ENCODE results near the gene ADAMTS4.

ADAMTS4 gene, protein sequence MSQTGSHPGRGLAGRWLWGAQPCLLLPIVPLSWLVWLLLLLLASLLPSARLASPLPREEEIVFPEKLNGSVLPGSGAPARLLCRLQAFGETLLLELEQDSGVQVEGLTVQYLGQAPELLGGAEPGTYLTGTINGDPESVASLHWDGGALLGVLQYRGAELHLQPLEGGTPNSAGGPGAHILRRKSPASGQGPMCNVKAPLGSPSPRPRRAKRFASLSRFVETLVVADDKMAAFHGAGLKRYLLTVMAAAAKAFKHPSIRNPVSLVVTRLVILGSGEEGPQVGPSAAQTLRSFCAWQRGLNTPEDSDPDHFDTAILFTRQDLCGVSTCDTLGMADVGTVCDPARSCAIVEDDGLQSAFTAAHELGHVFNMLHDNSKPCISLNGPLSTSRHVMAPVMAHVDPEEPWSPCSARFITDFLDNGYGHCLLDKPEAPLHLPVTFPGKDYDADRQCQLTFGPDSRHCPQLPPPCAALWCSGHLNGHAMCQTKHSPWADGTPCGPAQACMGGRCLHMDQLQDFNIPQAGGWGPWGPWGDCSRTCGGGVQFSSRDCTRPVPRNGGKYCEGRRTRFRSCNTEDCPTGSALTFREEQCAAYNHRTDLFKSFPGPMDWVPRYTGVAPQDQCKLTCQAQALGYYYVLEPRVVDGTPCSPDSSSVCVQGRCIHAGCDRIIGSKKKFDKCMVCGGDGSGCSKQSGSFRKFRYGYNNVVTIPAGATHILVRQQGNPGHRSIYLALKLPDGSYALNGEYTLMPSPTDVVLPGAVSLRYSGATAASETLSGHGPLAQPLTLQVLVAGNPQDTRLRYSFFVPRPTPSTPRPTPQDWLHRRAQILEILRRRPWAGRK

GRCh38 chr1:161198897-161199431 lies at the start of gene ADAMTS4:
TSS of gene ADAMTS4 (minus strand) at chr1:161199054. CDS start at chr1:161198627, 427 bp downstream.
- DNase-seq (ENCODE audit: low read depth), result no peak
- TF ChIP-seq, protein P1, sequence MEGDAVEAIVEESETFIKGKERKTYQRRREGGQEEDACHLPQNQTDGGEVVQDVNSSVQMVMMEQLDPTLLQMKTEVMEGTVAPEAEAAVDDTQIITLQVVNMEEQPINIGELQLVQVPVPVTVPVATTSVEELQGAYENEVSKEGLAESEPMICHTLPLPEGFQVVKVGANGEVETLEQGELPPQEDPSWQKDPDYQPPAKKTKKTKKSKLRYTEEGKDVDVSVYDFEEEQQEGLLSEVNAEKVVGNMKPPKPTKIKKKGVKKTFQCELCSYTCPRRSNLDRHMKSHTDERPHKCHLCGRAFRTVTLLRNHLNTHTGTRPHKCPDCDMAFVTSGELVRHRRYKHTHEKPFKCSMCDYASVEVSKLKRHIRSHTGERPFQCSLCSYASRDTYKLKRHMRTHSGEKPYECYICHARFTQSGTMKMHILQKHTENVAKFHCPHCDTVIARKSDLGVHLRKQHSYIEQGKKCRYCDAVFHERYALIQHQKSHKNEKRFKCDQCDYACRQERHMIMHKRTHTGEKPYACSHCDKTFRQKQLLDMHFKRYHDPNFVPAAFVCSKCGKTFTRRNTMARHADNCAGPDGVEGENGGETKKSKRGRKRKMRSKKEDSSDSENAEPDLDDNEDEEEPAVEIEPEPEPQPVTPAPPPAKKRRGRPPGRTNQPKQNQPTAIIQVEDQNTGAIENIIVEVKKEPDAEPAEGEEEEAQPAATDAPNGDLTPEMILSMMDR (IDR thresholded peaks at IDR 0.05; ENCODE audit: insufficient read depth, low read depth, low read length, missing control alignments), result no peak
- H3K4me3 ChIP-seq (ENCODE audit: low read length), result no peak within 1 kb of the TSS

DNA sequence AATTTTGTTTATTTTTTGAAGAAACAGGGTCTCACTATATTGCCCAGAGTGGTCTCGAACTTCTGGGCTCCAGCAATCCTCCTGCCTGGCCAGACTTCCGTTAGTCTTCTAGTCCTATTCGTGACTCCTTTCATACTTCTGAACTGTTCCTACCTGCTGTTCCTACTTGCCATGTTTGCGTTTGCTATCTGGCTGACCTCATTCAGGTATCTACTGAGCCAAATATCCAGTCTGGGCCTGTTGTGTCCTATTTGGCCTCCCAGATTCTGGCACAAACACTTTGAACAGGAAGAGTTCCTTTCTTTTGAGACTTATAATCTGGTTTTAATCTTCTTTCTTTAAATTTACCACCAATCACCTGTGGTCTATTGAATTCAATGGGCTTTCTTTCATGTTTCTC lies 46.0 kb upstream of the ADAMTS4 start:
- H3K4me3 ChIP-seq (ENCODE audit: low read length), result no peak overlapping the region
- peak; percentile 91 for DNase-seq (ENCODE audit: low read depth)
- TF ChIP-seq, protein P1 (IDR thresholded peaks at IDR 0.05; ENCODE audit: insufficient read depth, low read depth, low read length, missing control alignments), result no peak

DNA sequence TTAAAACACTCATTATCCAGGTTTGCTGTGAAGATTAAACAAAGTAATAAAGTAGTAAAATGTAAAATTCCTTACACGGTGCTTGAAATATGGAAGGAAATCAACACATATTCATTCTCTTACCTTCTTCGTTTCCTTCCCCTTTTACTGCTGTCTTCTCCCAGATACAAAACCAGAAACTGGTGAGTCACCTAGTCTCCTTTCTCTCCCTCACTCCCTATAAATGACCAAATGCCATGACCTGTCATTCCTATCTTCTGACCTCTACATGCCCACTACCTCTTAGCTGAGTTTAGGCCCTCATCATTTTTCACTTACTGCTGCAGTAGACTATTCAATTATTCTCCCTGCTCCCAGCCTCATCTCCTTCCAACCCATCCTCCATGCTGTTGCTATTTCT lies 43.5 kb upstream of the ADAMTS4 start:
- H3K4me3 ChIP-seq (ENCODE audit: low read length), result no peak overlapping the region
- no peak for DNase-seq (ENCODE audit: low read depth)
- TF ChIP-seq, protein P1 (IDR thresholded peaks at IDR 0.05; ENCODE audit: insufficient read depth, low read depth, low read length, missing control alignments), result no peak

DNA sequence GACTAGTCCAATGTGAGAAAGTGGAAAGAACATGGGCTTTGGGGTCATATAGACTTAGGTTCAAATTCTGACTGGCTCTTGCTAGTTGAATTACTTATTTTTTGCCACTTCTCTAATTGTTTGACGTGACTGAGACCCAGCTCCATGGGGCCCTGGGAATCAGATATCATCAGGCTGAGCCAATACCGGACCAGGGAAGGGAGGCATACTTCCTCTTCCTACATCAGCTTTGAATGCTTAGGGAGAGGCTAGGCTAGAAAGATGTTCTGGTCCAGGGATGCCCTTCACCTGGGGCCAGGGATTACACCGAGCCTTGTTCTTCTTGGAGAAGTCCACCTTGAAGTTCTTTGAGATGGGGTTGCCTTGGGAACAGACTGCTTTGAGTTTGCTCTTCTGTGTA lies 42.8 kb upstream of the ADAMTS4 start:
- TF ChIP-seq, protein P1 (IDR thresholded peaks at IDR 0.05; ENCODE audit: insufficient read depth, low read depth, low read length, missing control alignments), result no peak
- no peak overlapping the region for H3K4me3 ChIP-seq (ENCODE audit: low read length)
- no peak for DNase-seq (ENCODE audit: low read depth)

DNA sequence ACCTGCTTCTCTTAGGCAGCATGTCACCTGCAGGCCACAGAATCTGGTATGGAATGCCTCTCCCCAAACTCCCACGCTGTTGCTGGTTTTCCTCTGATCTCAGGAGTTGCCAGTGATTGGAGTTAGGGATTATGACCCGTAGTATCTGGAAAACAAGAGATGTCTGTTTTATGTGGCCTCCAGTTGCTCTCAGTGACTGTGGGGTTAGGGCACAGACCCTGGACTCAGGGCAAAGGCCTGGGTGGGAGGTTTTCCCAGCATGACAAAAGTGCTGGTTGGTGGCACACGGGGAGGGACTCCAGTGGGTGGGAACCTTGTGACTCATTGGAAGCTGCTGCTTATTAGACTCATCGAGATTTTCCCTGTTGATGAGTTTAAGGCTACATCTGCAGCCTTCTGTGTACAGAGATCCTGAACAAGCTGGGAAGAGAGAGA lies 39.2 kb upstream of the ADAMTS4 start, which contains the start of gene NR1I3:
Gene NR1I3 (minus strand): TSS at position 165 of the 435 bp plus-strand sequence. CDS start 1,638 bp downstream, outside the sequence.
- TF ChIP-seq, protein P1 (IDR thresholded peaks at IDR 0.05; ENCODE audit: insufficient read depth, low read depth, low read length, missing control alignments), result no peak
- no peak within 1 kb of the TSS for H3K4me3 ChIP-seq (ENCODE audit: low read length)

GRCh38 chr1:161235957-161236775 lies 37.3 kb upstream of the ADAMTS4 start:
- TF ChIP-seq, protein P1 (IDR thresholded peaks at IDR 0.05; ENCODE audit: insufficient read depth, low read depth, low read length, missing control alignments), result no peak
- no peak overlapping the region for H3K4me3 ChIP-seq (ENCODE audit: low read length)
- no peak for DNase-seq (ENCODE audit: low read depth)

More for the DNA sequence above, 39.2 kb upstream of the ADAMTS4 start, which contains the start of gene NR1I3:
- DNase-seq (ENCODE audit: low read depth), result peak; percentile 28
